Measurements from ENCODE around the gene NOMO2.
"Not testable (repeated sequence)": the region's sequence is repeated elsewhere in the genome, so short reads cannot be mapped to it uniquely, and the experiment has no call there.

The NOMO2 gene

GRCh38 chr16:18498430-18498829, 63.5 kb downstream of the NOMO2 start:
- not testable (repeated sequence) for DNase-seq

- not testable (repeated sequence) for DNase-seq
Observed at GRCh38 chr16:18497032-18497431, 64.9 kb downstream of the NOMO2 start.

GRCh38 chr16:18492118-18492897, 69.6 kb downstream of the NOMO2 start:
- not testable (repeated sequence) for DNase-seq

GRCh38 chr16:18436025-18436424, 125.9 kb downstream of the NOMO2 start:
- not testable (repeated sequence) for DNase-seq

GRCh38 chr16:18415827-18416226, 146.1 kb downstream of the NOMO2 start:
- not testable (repeated sequence) for DNase-seq

- not testable (repeated sequence) for DNase-seq
Observed at GRCh38 chr16:18409532-18410293, 152.2 kb downstream of the NOMO2 start.

GRCh38 chr16:18401851-18402657, 159.8 kb downstream of the NOMO2 start:
- not testable (repeated sequence) for DNase-seq

- DNase-seq, result not testable (repeated sequence)
Observed at GRCh38 chr16:18401159-18401558, 160.7 kb downstream of the NOMO2 start.

- not testable (repeated sequence) for DNase-seq
Observed at GRCh38 chr16:18394363-18394762, 167.5 kb downstream of the NOMO2 start.

- DNase-seq, result not testable (repeated sequence)
Observed at GRCh38 chr16:18387767-18388166, 174.1 kb downstream of the NOMO2 start.

- not testable (repeated sequence) for DNase-seq
Observed at GRCh38 chr16:18386517-18386916, 175.4 kb downstream of the NOMO2 start.

- not testable (repeated sequence) for DNase-seq
Observed at GRCh38 chr16:18385285-18385684, 176.6 kb downstream of the NOMO2 start.

- DNase-seq, result not testable (repeated sequence)
Observed at GRCh38 chr16:18384869-18385268, 177.0 kb downstream of the NOMO2 start.

GRCh38 chr16:18384098-18384636, 177.7 kb downstream of the NOMO2 start:
- not testable (repeated sequence) for DNase-seq

- not testable (repeated sequence) for DNase-seq
Observed at GRCh38 chr16:18382696-18383095, 179.2 kb downstream of the NOMO2 start.
